ENCODE measurements around the gene SGK1.

- TF ChIP-seq REST (IDR thresholded peaks at IDR 0.05) (no peak), CTCF (IDR thresholded peaks at IDR 0.05) (no peak), POLR2A (IDR thresholded peaks at IDR 0.05; ENCODE audit: low read length) (no peak), EP300 (IDR thresholded peaks at IDR 0.05) (no peak), POLR2AphosphoS2 (conservative IDR thresholded peaks at IDR 0.05; ENCODE audit: low read length) (no peak), HOXA7 (CRISPR knock-in tag; IDR thresholded peaks at IDR 0.05) (no peak), USF2 (IDR thresholded peaks at IDR 0.05) (no peak), CHD2 (IDR thresholded peaks at IDR 0.05; ENCODE audit: low read length, partially characterized antibody) (no peak), CBX8 (IDR thresholded peaks at IDR 0.05) (no peak), ZC3H11A (IDR thresholded peaks at IDR 0.05) (no peak), RCOR1 (IDR thresholded peaks at IDR 0.05; ENCODE audit: low read depth, low read length) (no peak), RAD21 (conservative IDR thresholded peaks at IDR 0.05 in 1 of 2, IDR thresholded peaks at IDR 0.05 in 1 of 2) (no peak), RNF2 (IDR thresholded peaks at IDR 0.05; ENCODE audit: borderline replicate concordance, low read depth) (no peak)
Observed at GRCh38 chr6:134207421-134207820, 110.5 kb downstream of the SGK1 start.
